ENCODE data around the gene SAP30BP.

The SAP30BP gene

GRCh38 chr17:75738218-75738802 lies 71.2 kb downstream of the SAP30BP start:
- TF ChIP-seq, protein P1, sequence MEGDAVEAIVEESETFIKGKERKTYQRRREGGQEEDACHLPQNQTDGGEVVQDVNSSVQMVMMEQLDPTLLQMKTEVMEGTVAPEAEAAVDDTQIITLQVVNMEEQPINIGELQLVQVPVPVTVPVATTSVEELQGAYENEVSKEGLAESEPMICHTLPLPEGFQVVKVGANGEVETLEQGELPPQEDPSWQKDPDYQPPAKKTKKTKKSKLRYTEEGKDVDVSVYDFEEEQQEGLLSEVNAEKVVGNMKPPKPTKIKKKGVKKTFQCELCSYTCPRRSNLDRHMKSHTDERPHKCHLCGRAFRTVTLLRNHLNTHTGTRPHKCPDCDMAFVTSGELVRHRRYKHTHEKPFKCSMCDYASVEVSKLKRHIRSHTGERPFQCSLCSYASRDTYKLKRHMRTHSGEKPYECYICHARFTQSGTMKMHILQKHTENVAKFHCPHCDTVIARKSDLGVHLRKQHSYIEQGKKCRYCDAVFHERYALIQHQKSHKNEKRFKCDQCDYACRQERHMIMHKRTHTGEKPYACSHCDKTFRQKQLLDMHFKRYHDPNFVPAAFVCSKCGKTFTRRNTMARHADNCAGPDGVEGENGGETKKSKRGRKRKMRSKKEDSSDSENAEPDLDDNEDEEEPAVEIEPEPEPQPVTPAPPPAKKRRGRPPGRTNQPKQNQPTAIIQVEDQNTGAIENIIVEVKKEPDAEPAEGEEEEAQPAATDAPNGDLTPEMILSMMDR (IDR thresholded peaks at IDR 0.05; ENCODE audit: insufficient read depth, missing control alignments) = no peak
- no peak for DNase-seq (ENCODE audit: insufficient read length, low spot score)
- no peak for FAIRE-seq

GRCh38 chr17:75739174-75739573 lies 72.0 kb downstream of the SAP30BP start:
- no peak for FAIRE-seq
- no peak for DNase-seq (ENCODE audit: insufficient read length, low spot score)
- TF ChIP-seq, protein P1 (IDR thresholded peaks at IDR 0.05; ENCODE audit: insufficient read depth, missing control alignments) = no peak

GRCh38 chr17:75739801-75740200 lies 72.7 kb downstream of the SAP30BP start:
- TF ChIP-seq, protein P1 (IDR thresholded peaks at IDR 0.05; ENCODE audit: insufficient read depth, missing control alignments) = no peak
- FAIRE-seq (no peak), DNase-seq (ENCODE audit: insufficient read length, low spot score) (no peak)

GRCh38 chr17:75740215-75740614 lies 73.1 kb downstream of the SAP30BP start:
- no peak for DNase-seq (ENCODE audit: insufficient read length, low spot score)
- FAIRE-seq = no peak
- TF ChIP-seq, protein P1 (IDR thresholded peaks at IDR 0.05; ENCODE audit: insufficient read depth, missing control alignments) = no peak

DNA sequence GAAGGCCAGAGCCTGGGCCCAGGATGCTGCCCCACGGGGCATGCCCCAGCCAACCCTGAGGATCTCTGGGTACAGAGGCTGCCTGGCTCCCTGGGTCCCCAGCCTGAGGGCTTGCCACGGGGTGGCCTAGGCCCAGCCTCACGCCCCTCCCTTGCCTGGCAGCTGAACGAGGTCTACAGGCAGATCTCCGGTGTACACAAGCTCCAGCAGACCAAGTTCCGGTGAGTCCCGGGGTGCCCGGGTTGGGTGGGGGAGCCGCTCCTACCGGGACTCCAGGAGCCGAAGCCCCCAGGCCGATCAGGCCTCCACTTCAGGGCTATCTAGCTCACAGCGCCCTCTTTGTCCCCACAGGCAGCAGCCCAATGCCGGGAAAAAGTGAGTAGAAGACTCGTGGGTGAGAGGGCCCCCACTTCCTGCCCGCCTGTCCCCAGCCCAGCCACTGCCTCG lies 73.5 kb downstream of the SAP30BP start:
- FAIRE-seq (no peak), DNase-seq (ENCODE audit: insufficient read length, low spot score) (no peak)
- TF ChIP-seq, protein P1 (IDR thresholded peaks at IDR 0.05; ENCODE audit: insufficient read depth, missing control alignments) = no peak

- DNase-seq (ENCODE audit: insufficient read length, low spot score) (no peak), FAIRE-seq (no peak)
- TF ChIP-seq, protein P1 (IDR thresholded peaks at IDR 0.05; ENCODE audit: insufficient read depth, missing control alignments) = no peak
Measured at GRCh38 chr17:75742337-75742736, 75.2 kb downstream of the SAP30BP start.

DNA sequence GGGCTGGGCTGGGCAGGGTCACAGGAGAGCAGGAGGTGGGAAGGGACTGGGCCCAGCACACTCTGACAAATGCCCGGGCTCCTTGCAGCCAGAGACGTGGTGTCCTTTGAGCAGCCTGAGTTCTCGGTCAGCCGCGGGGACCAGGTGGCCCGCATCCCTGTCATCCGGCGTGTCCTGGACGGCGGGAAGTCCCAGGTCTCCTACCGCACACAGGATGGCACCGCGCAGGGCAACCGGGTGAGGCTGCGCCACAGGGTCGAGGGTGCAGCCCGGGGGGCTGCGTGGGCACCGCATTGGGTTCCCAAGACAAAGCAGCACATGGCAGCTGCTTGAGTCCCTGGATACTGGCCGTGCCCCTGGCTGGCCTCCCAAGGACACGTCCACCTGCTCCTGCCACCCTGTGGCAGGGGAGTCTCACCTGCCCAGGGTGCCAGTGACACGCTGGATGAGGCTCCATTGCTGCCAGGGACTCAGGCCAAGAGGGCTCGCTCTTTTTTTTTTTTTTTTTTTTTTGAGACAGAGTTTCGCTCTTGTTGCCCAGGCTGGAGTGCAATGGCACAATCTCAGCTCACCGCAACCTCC lies 76.6 kb downstream of the SAP30BP start:
- TF ChIP-seq, protein P1 (IDR thresholded peaks at IDR 0.05; ENCODE audit: insufficient read depth, missing control alignments) = no peak
- DNase-seq (ENCODE audit: insufficient read length, low spot score) (no peak), FAIRE-seq (no peak)
